Measurements from ENCODE around the gene RPS6KA3.

The RPS6KA3 gene

GRCh38 chrX:20266810-20267606, at the start of gene RPS6KA3:
TSS of gene RPS6KA3 (minus strand) at chrX:20266909. CDS start at chrX:20266632, 277 bp downstream.
- DNase-seq = peak; percentile 83

- DNase-seq = no peak
Measured at GRCh38 chrX:20315140-20315539, 48.4 kb upstream of the RPS6KA3 start.

- DNase-seq = no peak
Measured at GRCh38 chrX:20313899-20314298, 47.2 kb upstream of the RPS6KA3 start.

- no peak for DNase-seq
Measured at GRCh38 chrX:20312018-20312417, 45.3 kb upstream of the RPS6KA3 start.

- DNase-seq = no peak
Measured at GRCh38 chrX:20311505-20311904, 44.8 kb upstream of the RPS6KA3 start.

- DNase-seq = no peak
Measured at GRCh38 chrX:20309806-20310205, 43.1 kb upstream of the RPS6KA3 start.

GRCh38 chrX:20306668-20307067, 40.0 kb upstream of the RPS6KA3 start:
- DNase-seq = no peak

- DNase-seq = no peak
Measured at GRCh38 chrX:20300822-20301221, 34.1 kb upstream of the RPS6KA3 start.

GRCh38 chrX:20294957-20295356, 28.2 kb upstream of the RPS6KA3 start:
- no peak for DNase-seq

- DNase-seq = no peak
Measured at GRCh38 chrX:20294284-20294683, 27.6 kb upstream of the RPS6KA3 start.

- DNase-seq = no peak
Measured at GRCh38 chrX:20285511-20285910, 18.8 kb upstream of the RPS6KA3 start.

GRCh38 chrX:20284992-20285391, 18.3 kb upstream of the RPS6KA3 start:
- no peak for DNase-seq

GRCh38 chrX:20284444-20284843, 17.7 kb upstream of the RPS6KA3 start:
- DNase-seq = no peak

GRCh38 chrX:20280938-20281337, 14.2 kb upstream of the RPS6KA3 start:
- DNase-seq = no peak

- DNase-seq = no peak
Measured at GRCh38 chrX:20274121-20274520, 7.4 kb upstream of the RPS6KA3 start.

GRCh38 chrX:20271730-20272129, 5.0 kb upstream of the RPS6KA3 start:
- no peak for DNase-seq

- no peak for DNase-seq
Measured at GRCh38 chrX:20271186-20271585, 4.5 kb upstream of the RPS6KA3 start.

- DNase-seq = no peak
Measured at GRCh38 chrX:20270562-20270890, 3.8 kb upstream of the RPS6KA3 start.

- DNase-seq = no peak
Measured at GRCh38 chrX:20269848-20270561, 3.3 kb upstream of the RPS6KA3 start.

GRCh38 chrX:20267931-20268701, 1.4 kb upstream of the RPS6KA3 start:
- no peak for DNase-seq

- DNase-seq = no peak
Measured at GRCh38 chrX:20267607-20267930, 860 bp upstream of the RPS6KA3 start.

GRCh38 chrX:20265726-20266681, 705 bp downstream of the RPS6KA3 start:
- DNase-seq = peak; percentile 19
